HG02759 (cell line): Measurements from ENCODE around the gene PPFIA1.

ENCODE experiments used
- ATAC-seq: cut with Tn5 transposase; IDR thresholded peaks from one replicate; pipeline ENCODE4 v1.9.1; 2021; ENCODE audit warnings: mild to moderate bottlenecking, moderate library complexity; ENCODE audit not compliant: unreplicated experiment

Gene PPFIA1

DNA sequence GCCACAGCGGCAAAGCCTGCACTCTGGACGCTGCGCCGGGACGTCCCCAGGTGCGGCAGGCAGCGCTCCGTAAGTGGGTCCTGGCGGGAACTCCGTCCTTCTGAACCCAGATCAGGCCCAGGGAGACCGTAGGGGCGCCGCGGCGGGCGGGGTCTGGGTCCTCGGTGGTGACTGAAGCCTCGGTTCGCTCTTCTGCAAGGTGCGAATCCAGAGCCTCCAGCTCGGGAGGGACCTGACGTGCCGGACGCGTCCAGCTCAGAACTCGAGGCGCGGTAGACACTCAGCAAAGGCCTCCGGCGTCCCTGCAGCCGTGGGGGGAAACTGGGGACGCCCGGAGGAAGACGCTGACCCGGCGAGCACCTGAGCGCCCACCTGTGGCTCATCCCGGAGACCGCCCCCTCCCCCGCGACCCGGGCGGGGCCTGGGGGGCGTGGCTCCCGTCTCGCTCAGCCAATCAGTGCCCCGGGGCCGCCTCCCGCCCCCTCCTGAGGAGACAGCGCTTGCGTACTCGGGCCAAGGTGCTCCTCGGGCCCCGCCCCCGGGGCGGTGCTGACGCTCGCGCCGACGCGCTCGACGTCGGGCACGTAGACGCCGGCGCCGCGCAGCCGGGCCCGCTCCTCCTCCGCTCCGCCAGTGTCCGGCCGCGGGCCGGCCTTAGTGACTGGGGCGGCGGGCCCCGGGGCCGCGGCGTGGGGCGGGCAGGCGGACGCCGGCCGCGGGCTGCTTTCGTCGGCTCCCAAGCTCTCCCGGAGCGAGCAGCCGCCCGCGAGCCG is at the start of gene PPFIA1:
Gene PPFIA1 (plus strand): TSS at position 587 of the 773 bp plus-strand sequence. CDS start 1,483 bp downstream, outside the sequence.
- peak; percentile 96 for ATAC-seq

DNA sequence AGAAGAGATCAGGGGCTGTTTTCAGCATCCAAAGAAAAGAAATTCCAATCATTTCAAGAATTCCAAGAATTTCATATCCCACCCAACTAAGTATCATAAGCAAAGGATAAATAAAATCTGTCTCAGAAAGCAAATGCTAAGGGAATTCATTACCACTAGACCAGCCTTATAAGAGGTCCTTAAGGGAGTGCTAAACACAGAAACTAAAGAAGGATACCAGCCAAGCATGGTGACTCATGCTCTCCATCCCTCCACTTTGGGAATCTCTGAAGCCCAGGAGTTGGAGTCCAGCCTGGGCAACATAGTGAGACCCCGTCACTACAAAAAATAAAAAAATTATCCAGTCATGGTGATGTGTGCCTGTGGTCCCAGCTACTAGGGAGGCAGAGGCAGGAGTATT is 49.6 kb upstream of the PPFIA1 start:
- no peak for ATAC-seq

DNA sequence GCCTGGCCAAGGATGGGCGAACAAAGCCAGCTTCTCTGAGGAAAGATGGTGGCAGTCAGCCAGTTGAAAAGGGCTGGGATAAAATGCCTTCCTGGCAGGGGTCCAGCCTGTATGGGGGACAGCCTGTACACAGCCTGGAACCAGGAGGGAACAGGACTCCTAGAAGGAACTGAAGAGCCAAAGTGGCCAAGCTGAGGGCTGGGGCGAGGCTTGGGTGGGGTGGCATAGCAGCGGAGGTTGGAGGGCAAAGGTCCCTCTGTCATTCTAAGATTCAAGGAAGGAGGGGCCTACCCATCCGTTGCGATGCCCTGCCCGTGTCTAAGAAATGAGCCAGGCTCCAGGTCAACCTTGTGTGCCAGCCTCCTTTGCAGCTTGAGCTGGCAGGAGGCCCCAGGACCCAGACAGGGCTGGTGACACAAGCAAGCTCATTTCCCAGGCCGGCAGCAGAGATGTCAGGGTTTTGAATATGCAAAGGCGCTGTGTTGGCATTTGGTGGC is 44.8 kb upstream of the PPFIA1 start:
- ATAC-seq = no peak

- ATAC-seq = no peak
Measured at GRCh38 chr11:70226183-70226582, 44.3 kb upstream of the PPFIA1 start.

DNA sequence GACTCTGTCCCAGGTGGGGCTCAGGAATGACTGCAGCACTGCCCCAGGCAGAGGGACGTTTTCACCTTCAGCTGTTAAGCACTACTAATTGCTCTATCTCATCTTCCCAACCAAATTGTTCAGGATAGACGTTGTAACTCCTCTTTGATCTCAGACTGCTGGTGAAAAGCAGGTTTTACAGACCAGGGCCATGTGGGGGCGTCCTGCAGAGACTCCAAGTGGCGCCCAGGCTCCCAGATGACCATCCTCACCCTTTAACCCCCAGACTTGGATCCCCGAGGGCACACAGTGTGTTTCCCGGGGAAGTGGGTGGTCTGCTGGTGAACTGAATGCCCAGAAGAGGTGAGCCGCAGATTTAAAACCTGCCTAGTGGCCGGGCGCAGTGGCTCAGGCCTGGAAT is 43.5 kb upstream of the PPFIA1 start:
- no peak for ATAC-seq

DNA sequence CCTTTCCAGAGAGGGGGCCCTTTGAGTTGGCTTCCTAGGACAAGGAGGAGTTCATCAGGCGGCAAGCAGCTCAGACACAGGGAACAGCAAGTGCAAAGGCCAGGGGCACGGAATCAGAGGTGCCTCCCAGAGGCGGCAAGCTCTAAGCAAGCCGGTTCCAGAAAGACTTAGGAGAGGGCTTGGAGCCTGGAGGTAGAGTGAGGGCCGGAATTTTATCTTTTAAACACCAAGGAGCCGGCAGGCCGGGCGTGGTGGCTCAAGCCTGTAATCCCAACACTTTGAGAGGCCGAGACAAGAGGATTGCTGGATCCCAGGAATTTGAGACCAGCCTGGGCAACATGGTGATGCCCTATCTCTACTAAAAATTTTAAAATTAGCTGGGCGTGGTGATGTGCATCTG is 40.8 kb upstream of the PPFIA1 start:
- ATAC-seq = no peak

DNA sequence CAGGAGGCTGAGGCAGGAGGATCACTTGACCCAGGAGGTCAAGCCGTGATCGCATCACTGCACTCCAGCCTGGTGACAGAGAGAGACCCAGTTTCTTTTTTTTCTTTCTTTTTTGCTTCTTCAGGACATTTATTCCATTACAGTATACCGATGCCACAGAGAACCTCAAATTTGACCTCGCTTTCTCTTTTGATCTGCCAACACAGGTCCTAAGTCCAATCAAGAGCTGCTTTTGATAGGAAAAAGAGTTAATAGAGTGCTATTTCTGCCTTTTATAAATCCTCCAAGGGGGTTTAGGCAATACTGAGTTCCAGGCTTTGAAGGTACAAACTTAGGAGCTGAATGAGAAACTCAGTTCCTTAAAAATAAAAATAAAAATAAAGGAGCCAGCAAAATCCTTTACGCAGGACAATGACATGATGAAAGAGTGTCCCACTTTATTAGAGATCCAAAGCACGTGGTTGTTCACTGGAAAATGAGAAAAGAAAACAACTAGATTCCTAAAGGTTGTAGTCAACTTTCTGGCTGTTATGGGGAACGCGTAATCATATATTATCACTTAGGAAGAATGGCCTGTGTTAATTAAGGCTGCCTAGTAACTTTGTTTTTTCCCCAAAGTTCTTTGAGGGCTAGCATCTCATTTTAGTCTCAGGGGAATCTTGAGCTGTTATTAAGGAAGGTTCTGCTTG is 40.2 kb upstream of the PPFIA1 start:
- ATAC-seq = no peak

- ATAC-seq = no peak
Measured at GRCh38 chr11:70230840-70231710, 39.4 kb upstream of the PPFIA1 start.

DNA sequence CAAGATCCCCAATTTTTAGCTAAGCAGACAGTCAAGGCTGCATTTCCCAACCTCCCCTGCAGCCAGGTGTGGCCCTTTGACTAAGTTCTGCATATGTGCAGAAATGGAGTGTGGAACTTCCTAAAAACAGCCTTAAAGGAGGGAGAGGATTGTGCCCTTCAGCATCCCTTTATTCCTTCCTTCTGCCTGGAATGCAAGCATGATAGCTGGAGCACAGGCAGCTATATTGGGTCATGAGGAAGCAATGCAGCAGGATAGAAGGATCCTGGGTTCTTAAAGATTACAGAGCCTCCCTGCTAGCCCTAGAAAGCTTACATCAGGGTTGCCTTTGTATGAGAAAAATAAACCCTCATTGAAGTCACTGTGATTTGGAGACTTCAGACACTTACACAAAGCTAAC is 37.5 kb upstream of the PPFIA1 start:
- ATAC-seq = no peak

GRCh38 chr11:70233511-70233934 is 37.0 kb upstream of the PPFIA1 start:
- ATAC-seq = no peak

- no peak for ATAC-seq
Measured at GRCh38 chr11:70233962-70234361, 36.5 kb upstream of the PPFIA1 start.

DNA sequence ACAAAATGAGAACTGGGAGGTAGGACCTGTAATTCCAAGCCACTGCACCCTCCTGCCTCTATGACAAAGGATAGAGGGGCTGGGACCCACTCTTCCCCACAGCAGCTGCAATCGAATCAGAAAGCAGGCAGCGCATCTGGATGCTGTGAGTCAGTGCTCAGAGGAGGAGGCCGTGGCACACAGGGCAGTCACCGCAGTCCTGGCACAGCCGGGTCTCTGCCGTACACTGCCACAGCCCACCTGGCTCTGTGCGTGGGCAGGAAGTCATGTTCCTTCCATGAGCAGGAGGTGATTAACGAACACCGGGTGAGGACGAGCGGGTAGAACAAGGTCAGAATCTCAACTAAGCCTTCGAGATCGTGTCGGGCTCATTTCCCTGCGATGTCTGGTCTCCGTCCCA is 30.2 kb upstream of the PPFIA1 start:
- ATAC-seq = no peak

- ATAC-seq = no peak
Measured at GRCh38 chr11:70241709-70242108, 28.8 kb upstream of the PPFIA1 start.

- ATAC-seq = no peak
Measured at GRCh38 chr11:70242885-70243284, 27.6 kb upstream of the PPFIA1 start.

DNA sequence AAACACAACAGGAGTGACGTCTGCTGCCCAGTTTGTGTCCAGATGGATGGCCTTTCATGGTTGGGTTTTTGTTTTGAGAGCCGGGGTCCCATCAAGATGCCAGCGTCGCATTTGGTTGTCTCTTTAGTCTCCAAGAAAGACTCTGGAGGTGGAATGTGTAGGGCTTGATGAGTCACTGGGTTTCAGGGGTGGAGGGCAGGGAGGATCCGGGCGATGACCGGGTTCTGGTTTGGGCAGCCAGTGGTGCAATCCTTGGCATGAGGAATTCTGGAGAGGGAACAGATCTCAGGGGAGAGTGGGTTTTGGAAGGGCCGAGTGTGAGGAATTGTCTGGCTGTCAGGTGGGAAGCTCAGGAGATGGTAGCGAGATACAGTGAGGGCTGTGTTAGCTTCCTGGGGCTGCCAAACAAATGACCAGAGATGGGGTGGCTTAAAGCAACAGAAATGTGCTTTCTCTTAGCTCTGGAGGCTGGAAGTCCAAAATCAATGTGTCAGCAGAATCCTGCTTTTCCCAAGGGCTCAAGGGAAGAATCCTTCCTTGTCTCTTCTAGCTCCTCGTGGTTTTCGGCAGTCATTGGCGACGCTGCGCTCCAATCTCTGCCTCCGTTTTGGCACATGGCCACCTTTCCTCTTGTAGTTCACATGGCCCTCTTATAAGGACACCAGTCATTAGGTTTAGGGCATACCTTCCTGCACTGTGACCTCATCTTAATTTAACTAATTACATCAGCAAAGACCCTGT is 26.4 kb upstream of the PPFIA1 start:
- no peak for ATAC-seq

- no peak for ATAC-seq
Measured at GRCh38 chr11:70244698-70245097, 25.8 kb upstream of the PPFIA1 start.

DNA sequence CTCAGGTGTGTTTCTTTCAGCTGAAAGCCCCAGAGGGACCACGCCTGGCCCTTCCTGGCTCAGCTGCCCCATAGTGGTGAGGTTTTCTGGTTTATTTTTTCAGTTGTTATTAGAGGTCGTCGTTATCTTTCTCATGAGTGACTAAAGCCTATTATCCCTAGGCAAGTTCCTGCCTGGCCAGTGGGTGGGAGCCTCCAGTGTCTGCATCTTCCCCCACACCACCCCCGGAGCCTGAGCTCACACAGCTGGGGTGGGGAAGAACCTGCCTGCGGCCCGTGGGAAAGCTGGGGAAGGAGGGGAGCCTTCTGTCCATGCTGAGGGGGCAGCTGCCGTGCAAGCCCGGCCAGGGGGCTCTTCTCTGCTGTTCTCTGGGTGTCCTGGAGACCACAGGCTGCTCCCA is 24.3 kb upstream of the PPFIA1 start:
- ATAC-seq = no peak

GRCh38 chr11:70247042-70247709 is 23.3 kb upstream of the PPFIA1 start:
- no peak for ATAC-seq

GRCh38 chr11:70247710-70248072 is 22.8 kb upstream of the PPFIA1 start:
- no peak for ATAC-seq
